Upper lobe of right lung (tissue), 1 donor: ENCODE results near the gene CACNA1A. TPM values are rescaled to one million over a fixed set of nuclear protein-coding genes. Genes with fewer than 3 reads are reported as not detected.

Experiments
- ATAC-seq: fragments of 200-7000 bp; cut with Tn5 transposase; one replicate; pipeline ENCODE4 v1.9.1; 2020; ENCODE audit warnings: mild to moderate bottlenecking, moderate library complexity
- DNase-seq: peaks from one replicate; pipeline ENCODE4 v3.0.0-alpha.2; 2020
- H3K27ac ChIP-seq: fragments of 200-600 bp; one replicate; pipeline ENCODE4 v1.8.0; 2022
- H3K27me3 ChIP-seq: fragments of 200-600 bp; one replicate; pipeline ENCODE4 v1.8.0; 2022; ENCODE audit warnings: mild to moderate bottlenecking
- H3K36me3 ChIP-seq: fragments of 200-600 bp; one replicate; pipeline ENCODE4 v1.8.0; 2022
- H3K4me1 ChIP-seq: fragments of 200-600 bp; one replicate; pipeline ENCODE4 v1.8.0; 2022
- H3K4me3 ChIP-seq: fragments of 200-600 bp; one replicate; pipeline ENCODE4 v1.8.0; 2022; ENCODE audit warnings: mild to moderate bottlenecking
- H3K9me3 ChIP-seq: fragments of 200-600 bp; one replicate; pipeline ENCODE4 v1.8.0; 2022
- intact Hi-C: fragments of 100-400 bp; cut with DNase I; formaldehyde crosslinking; loops from one replicate; pipeline ENCODE4 v1.11.0; 2022
- total RNA-seq: library from RNA; stranded (reverse); fragmentation: NEBNext Ultra II Directional; extraction: Animal tissue kit (Norgen Biotek cat#: 25700); gene quantifications from one replicate; pipeline ENCODE4 v1.2.1, GENCODE V29; 2021
- TF ChIP-seq, protein P1 (sequence below): fragments of 200-600 bp; IDR thresholded peaks from one replicate; pipeline ENCODE4 v1.8.0; 2022; ENCODE audit warnings: antibody characterized with exemption
- donor health status: DM: no; HTN: yes; CAD: no; lungs with severe emphysema.

Gene CACNA1A
- total RNA-seq, 1 donor from 2014 or later = 0.26 TPM

DNA sequence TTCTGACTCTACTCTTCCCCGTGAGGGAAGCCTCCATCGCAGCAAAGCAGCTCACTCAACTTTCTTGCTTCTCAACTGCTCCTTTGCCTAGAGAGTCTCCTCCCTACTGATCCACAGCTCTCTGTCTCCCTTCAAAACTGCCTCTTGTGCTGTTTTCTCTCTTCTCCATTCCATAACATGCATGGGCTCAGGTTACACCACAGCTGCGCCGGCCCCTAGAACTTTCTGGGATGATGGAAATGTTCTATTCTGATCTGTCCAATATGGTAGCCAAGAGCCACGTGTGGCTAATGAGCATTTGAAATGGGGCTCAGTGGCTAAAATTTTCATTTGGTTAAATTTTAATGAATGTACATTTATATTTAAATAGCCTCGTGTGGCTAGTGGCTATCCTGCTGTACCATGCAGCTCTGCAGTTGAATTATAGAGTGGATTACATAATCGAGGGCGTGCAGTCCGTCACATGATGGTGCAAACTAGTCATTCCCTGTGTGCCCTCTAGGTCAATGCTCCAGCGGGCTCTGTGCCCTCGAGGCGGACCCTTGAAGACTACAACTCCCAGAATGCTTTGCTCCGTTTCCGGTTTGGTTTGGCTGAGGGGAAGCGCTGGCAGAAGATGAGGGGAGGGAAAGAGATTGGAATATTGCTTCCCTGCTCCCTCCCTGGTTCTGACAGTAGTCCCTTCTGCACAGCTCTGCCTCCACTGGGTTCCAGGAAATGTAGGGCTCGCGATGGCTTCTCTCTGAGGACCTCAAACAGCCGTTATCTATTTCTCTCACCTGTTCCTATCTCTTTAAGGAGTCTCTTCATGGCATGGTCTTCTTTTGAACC, 109.8 kb downstream of the CACNA1A start:
- H3K27ac ChIP-seq = no peak overlapping the region
- no peaks in the 10 kb centered on the region for H3K36me3 ChIP-seq
- ATAC-seq = peak; percentile 86
- H3K27me3 ChIP-seq = peaks cover 6% of the 10 kb centered on the region
- TF ChIP-seq, protein P1, sequence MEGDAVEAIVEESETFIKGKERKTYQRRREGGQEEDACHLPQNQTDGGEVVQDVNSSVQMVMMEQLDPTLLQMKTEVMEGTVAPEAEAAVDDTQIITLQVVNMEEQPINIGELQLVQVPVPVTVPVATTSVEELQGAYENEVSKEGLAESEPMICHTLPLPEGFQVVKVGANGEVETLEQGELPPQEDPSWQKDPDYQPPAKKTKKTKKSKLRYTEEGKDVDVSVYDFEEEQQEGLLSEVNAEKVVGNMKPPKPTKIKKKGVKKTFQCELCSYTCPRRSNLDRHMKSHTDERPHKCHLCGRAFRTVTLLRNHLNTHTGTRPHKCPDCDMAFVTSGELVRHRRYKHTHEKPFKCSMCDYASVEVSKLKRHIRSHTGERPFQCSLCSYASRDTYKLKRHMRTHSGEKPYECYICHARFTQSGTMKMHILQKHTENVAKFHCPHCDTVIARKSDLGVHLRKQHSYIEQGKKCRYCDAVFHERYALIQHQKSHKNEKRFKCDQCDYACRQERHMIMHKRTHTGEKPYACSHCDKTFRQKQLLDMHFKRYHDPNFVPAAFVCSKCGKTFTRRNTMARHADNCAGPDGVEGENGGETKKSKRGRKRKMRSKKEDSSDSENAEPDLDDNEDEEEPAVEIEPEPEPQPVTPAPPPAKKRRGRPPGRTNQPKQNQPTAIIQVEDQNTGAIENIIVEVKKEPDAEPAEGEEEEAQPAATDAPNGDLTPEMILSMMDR = no peak
- no peak overlapping the region for H3K4me3 ChIP-seq
- no peak for DNase-seq
- H3K9me3 ChIP-seq = no peaks in the 10 kb centered on the region
- intact Hi-C loops = no loop called here
- no peaks in the 10 kb centered on the region for H3K4me1 ChIP-seq

DNA sequence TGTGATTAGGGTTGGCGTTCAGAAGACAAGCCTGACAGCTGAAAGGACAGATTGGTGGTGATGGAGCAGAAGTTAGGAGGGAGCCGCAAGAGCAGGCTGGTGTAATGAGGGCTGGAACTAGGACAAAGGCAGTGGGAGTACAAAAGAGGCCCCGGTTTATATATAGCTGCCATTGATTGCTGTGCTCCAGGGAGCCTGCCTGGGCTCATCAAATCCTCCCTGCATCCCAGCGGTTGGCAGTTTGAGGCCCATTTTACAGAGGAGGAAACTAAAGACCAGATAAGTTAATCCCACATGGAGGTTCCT, 123.7 kb downstream of the CACNA1A start:
- intact Hi-C loops = no loop called here
- ATAC-seq (no peak), DNase-seq (no peak)
- TF ChIP-seq, protein P1 = no peak
- Histone ChIP-seq H3K4me3 (no peak overlapping the region), H3K27me3 (peaks cover 6% of the 10 kb centered on the region), H3K27ac (no peak overlapping the region), H3K9me3 (no peaks in the 10 kb centered on the region), H3K4me1 (no peaks in the 10 kb centered on the region), H3K36me3 (no peaks in the 10 kb centered on the region)

DNA sequence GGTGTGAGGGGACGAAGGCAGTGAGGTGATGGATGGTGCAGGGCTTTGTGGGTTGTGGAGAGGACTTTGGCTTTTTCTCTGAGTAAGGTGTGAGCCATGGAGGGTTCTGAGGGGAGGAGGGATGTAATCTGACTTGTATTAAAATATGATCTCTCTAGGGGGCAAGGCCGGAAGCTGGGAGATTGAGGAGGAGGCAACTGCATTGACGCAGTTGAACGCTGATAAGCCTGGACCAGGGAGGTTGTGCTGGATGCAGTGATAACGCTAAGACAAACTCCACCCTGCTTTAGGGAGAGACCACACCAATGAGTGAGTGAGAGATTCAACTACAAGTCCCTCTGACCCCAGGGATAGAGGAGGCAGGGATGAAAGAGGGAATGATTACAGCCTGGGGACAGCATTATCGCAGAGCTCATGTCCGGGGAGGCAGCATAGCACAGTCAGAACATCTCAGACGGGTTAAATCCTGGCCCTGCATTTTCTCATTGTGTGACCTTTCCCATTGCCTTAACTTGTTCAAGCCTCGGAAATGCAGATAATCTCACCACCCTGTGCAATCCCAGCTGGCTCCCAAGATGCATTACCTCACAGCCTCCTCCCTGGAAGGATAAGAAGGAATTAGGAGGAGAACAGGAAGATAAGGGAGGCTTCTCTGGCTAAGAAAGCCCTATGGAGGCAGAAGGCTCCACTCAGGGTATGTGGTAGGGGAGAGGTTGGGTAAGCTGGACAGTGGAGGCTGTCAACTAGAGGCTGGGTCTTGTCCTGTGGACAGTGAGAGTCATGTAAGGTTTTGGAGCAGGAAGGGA, 124.2 kb downstream of the CACNA1A start:
- Histone ChIP-seq H3K4me1 (no peaks in the 10 kb centered on the region), H3K27me3 (peaks cover 6% of the 10 kb centered on the region), H3K27ac (no peak overlapping the region), H3K9me3 (no peaks in the 10 kb centered on the region), H3K36me3 (no peaks in the 10 kb centered on the region), H3K4me3 (no peak overlapping the region)
- DNase-seq (no peak), ATAC-seq (no peak)
- TF ChIP-seq, protein P1 = no peak
- intact Hi-C loops = no loop called here

DNA sequence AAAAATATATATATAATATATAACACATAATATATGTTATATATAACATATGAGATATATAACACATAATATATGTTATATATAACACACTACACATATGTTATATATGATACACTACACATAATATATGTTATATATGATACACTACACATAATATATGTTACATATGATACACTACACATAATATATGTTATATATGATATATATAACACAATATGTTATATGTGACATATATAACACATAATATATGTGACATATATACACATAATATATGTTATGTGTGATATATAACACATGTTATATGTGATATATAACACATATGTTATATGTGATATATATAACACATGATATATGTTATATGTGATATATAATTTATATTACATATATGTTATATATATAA, 129.7 kb downstream of the CACNA1A start:
- Histone ChIP-seq H3K36me3 (no peaks in the 10 kb centered on the region), H3K9me3 (no peaks in the 10 kb centered on the region), H3K27me3 (peaks cover 6% of the 10 kb centered on the region), H3K4me1 (no peaks in the 10 kb centered on the region), H3K4me3 (no peak overlapping the region), H3K27ac (no peak overlapping the region)
- intact Hi-C loops = no loop called here
- DNase-seq (no peak), ATAC-seq (no peak)
- TF ChIP-seq, protein P1 = no peak

DNA sequence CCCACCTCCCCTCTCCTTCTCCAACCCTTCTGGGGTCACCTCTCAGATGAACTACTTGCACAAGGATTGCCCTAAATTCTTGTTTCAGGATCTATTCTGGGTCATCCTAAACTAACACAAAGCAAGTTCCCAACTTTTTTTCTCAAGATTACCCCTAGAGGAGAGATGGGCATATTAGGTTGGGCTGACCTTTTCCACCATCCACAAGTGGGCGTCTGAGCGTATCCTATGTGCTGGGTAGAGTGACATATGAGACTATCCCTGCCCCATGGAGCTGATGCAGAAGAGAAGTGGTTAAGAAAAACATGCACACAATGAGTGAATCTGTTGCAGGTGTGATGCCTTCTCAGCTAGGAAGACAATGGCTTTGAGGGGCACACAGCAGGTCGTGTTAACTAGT, 132.7 kb downstream of the CACNA1A start:
- Histone ChIP-seq H3K4me1 (no peaks in the 10 kb centered on the region), H3K9me3 (no peaks in the 10 kb centered on the region), H3K4me3 (no peak overlapping the region), H3K27me3 (peaks cover 3% of the 10 kb centered on the region), H3K27ac (no peak overlapping the region), H3K36me3 (no peaks in the 10 kb centered on the region)
- intact Hi-C loops = no loop called here
- ATAC-seq (no peak), DNase-seq (no peak)
- TF ChIP-seq, protein P1 = no peak
